C4-2B (cell line): ENCODE data around the gene EEF2K.

Experiments used
- ZFX ChIP-seq: fragments of 450-650 bp; IDR thresholded peaks from 2 replicates; pipeline ENCODE4 v1.6.1; 2017
- TF ChIP-seq, protein P1 (sequence below): fragments of 450-650 bp; conservative IDR thresholded peaks from 2 replicates; pipeline ENCODE4 v1.5.1; 2017; ENCODE audit warnings: mild to moderate bottlenecking

- TF ChIP-seq, protein P1, sequence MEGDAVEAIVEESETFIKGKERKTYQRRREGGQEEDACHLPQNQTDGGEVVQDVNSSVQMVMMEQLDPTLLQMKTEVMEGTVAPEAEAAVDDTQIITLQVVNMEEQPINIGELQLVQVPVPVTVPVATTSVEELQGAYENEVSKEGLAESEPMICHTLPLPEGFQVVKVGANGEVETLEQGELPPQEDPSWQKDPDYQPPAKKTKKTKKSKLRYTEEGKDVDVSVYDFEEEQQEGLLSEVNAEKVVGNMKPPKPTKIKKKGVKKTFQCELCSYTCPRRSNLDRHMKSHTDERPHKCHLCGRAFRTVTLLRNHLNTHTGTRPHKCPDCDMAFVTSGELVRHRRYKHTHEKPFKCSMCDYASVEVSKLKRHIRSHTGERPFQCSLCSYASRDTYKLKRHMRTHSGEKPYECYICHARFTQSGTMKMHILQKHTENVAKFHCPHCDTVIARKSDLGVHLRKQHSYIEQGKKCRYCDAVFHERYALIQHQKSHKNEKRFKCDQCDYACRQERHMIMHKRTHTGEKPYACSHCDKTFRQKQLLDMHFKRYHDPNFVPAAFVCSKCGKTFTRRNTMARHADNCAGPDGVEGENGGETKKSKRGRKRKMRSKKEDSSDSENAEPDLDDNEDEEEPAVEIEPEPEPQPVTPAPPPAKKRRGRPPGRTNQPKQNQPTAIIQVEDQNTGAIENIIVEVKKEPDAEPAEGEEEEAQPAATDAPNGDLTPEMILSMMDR = no peak
- no peak for TF ChIP-seq ZFX
These were observed 120.8 kb downstream of the EEF2K start for GRCh38 chr16:22326771-22327445.
